Stomach (tissue), 4 donors: ENCODE results near the gene ZNG1E.
"Not testable (repeated sequence)": the region's sequence is repeated elsewhere in the genome, so short reads cannot be mapped to it uniquely, and the experiment has no call there.

Experiments
- CTCF ChIP-seq, 7 experiments: fragments of 450-650 bp in 4 of 7; fragments of 200-600 bp in 3 of 7; sonication (generic) in 3 of 7; IDR thresholded peaks; one replicate each; pipeline ENCODE4 v1.5.1; 2016 to 2019; ENCODE audit warnings: antibody characterized with exemption in 7 of 7, control low read depth in 2 of 7, mild to moderate bottlenecking in 1 of 7
- EP300 ChIP-seq: sonication (generic); formaldehyde crosslinking; IDR thresholded peaks from one replicate; pipeline ENCODE4 v1.6.1; 2017; ENCODE audit warnings: antibody characterized with exemption
- POLR2A ChIP-seq, 4 donors: fragments of 450-650 bp; IDR thresholded peaks; one replicate each; pipeline ENCODE4 v1.6.1; 2016; ENCODE audit warnings: antibody characterized with exemption in 4 of 4, control low read depth in 2 of 4, mild to moderate bottlenecking in 1 of 4, moderate library complexity in 1 of 4
- POLR2AphosphoS5 ChIP-seq, 3 donors: sonication (generic); formaldehyde crosslinking; IDR thresholded peaks; one replicate each; pipeline ENCODE4 v1.6.1; 2016; ENCODE audit warnings: antibody characterized with exemption in 3 of 3

GRCh38 chr9:65675018-65675417 lies 710 bp upstream of the ZNG1E start:
- not testable (repeated sequence) for TF ChIP-seq CTCF (IDR thresholded peaks at IDR 0.05); POLR2A (IDR thresholded peaks at IDR 0.05); POLR2AphosphoS5 (IDR thresholded peaks at IDR 0.05); EP300
